Endothelial cell of umbilical vein (primary cell): ENCODE results near the gene ABHD5. TPM values are rescaled to one million over a fixed set of nuclear protein-coding genes. Genes with fewer than 3 reads are reported as not detected.

ENCODE experiments used
- BruUV-seq: library from RNA; stranded (reverse); fragments of 400-500 nt; replicated peaks from 2 replicates; lab custom pipeline; 2021; lab: Mats Ljungman, UMichigan
- CTCF ChIA-PET: fragments of 300-600, 350-600 bp; sonication (Branson Sonifier 250); formaldehyde crosslinking; loops from one replicate; lab custom pipeline; 2021; ENCODE audit warnings: antibody characterized with exemption, inconsistent platforms; lab: Charles Lee
- POLR2A ChIA-PET: fragments of 300-600, 350-600 bp; sonication (Branson Sonifier 250); formaldehyde crosslinking; loops from one replicate; lab custom pipeline; 2021; ENCODE audit warnings: antibody characterized with exemption, inconsistent platforms; lab: Charles Lee
- DNase-seq: peaks from one replicate; pipeline ENCODE4 v3.0.0-alpha.2; 2011; ENCODE audit warnings: low read depth, low spot score
- FAIRE-seq: peaks from 2 replicates; lab custom pipeline; 2011; peaks lifted over from hg19 to GRCh38; lab: Jason Lieb, UNC
- H2AFZ ChIP-seq: 2 replicates; pipeline ENCODE4 v1.6.0; 2012; ENCODE audit warnings: low read depth, low read length, control low read depth, inconsistent platforms
- H3K27ac ChIP-seq: 2 replicates; pipeline ENCODE4 v1.5.1; 2011; ENCODE audit warnings: low read depth, mild to moderate bottlenecking, control low read depth, low read length, moderate library complexity; ENCODE audit not compliant: insufficient read depth
- H3K27me3 ChIP-seq, 2 experiments: 2 replicates each; pipeline versions ENCODE4 v1.6.0 to v1.6.1; 2011; ENCODE audit warnings: low read length in 2 of 2, mixed read lengths in 1 of 2; ENCODE audit not compliant: control insufficient read depth in 2 of 2, insufficient read depth in 2 of 2
- H3K36me3 ChIP-seq, 2 experiments: 2 replicates in 1 of 2; 3 replicates in 1 of 2; pipeline ENCODE4 v1.5.1; 2011; ENCODE audit warnings: low read length in 2 of 2, mild to moderate bottlenecking in 1 of 2, moderate library complexity in 1 of 2; ENCODE audit not compliant: control insufficient read depth in 2 of 2, insufficient read depth in 2 of 2; ENCODE audit errors: extremely low read depth in 1 of 2
- H3K4me1 ChIP-seq: 3 replicates; pipeline ENCODE4 v1.5.1; 2011; ENCODE audit warnings: mild to moderate bottlenecking, low read length; ENCODE audit not compliant: control insufficient read depth, insufficient read depth; ENCODE audit errors: extremely low read depth
- H3K4me2 ChIP-seq: 2 replicates; pipeline ENCODE4 v1.6.1; 2011; ENCODE audit warnings: low read length, control low read depth, mixed read lengths; ENCODE audit not compliant: insufficient read depth
- H3K4me3 ChIP-seq, 3 experiments: fragments of 200-600 bp in 1 of 3; sonication (generic), shearing (Covaris generic) in 1 of 3; replicated peaks in 1 of 3; 2 replicates each; pipeline ENCODE4 v1.5.1; 2011 to 2016; ENCODE audit warnings: control low read depth in 3 of 3, low read length in 3 of 3, mild to moderate bottlenecking in 2 of 3, inconsistent platforms in 1 of 3, low read depth in 1 of 3, moderate library complexity in 1 of 3; ENCODE audit not compliant: insufficient read depth in 1 of 3
- H3K79me2 ChIP-seq: 2 replicates; pipeline ENCODE4 v1.6.0; 2012; ENCODE audit warnings: low read length, inconsistent platforms; ENCODE audit not compliant: control insufficient read depth, insufficient read depth
- H3K9ac ChIP-seq: replicated peaks from 2 replicates; pipeline ENCODE3; 2011; ENCODE audit warnings: low read length, control low read depth; ENCODE audit not compliant: insufficient read depth; ENCODE audit errors: extremely low read depth
- H3K9me1 ChIP-seq: replicated peaks from 3 replicates; pipeline ENCODE4 v1.6.0; 2011; ENCODE audit warnings: mild to moderate bottlenecking, low read length; ENCODE audit not compliant: control insufficient read depth, insufficient read depth; ENCODE audit errors: extremely low read depth
- H3K9me3 ChIP-seq: replicated peaks from 2 replicates; pipeline ENCODE4 v1.5.1; 2012; ENCODE audit warnings: low read length, inconsistent platforms; ENCODE audit not compliant: control insufficient read depth, insufficient read depth
- H4K20me1 ChIP-seq: replicated peaks from 2 replicates; pipeline ENCODE3; 2011; ENCODE audit warnings: mild to moderate bottlenecking, low read length; ENCODE audit not compliant: control insufficient read depth, insufficient read depth; ENCODE audit errors: extremely low read depth
- CTCF ChIP-seq, 2 donors: IDR thresholded peaks; 1 replicate in 1 of 2; 2 replicates in 1 of 2; pipeline ENCODE4 v1.5.1; 2011; ENCODE audit warnings: low read length in 2 of 2, mild to moderate bottlenecking in 2 of 2, moderate library complexity in 2 of 2, control low read depth in 1 of 2, inconsistent platforms in 1 of 2, low read depth in 1 of 2; ENCODE audit not compliant: insufficient read depth in 1 of 2; ENCODE audit errors: extremely low read depth in 1 of 2
- EZH2 ChIP-seq: IDR thresholded peaks from 2 replicates; pipeline ENCODE4 v1.6.1; 2012; ENCODE audit warnings: borderline replicate concordance, low read depth, mild to moderate bottlenecking, moderate library complexity, low read length, inconsistent platforms; ENCODE audit not compliant: severe bottlenecking
- FOS ChIP-seq: IDR thresholded peaks from 2 replicates; pipeline ENCODE4 v1.6.1; 2011; ENCODE audit warnings: mild to moderate bottlenecking, low read length, moderate library complexity, borderline replicate concordance; ENCODE audit not compliant: insufficient read depth
- GATA2 ChIP-seq: IDR thresholded peaks from 2 replicates; pipeline ENCODE4 v1.7.0; 2011; ENCODE audit warnings: low read depth, mild to moderate bottlenecking, moderate library complexity, mixed read lengths, low read length; ENCODE audit not compliant: insufficient read length, insufficient read depth
- JUN ChIP-seq: IDR thresholded peaks from 2 replicates; pipeline ENCODE4 v1.6.1; 2011; ENCODE audit warnings: borderline replicate concordance, low read depth; ENCODE audit not compliant: insufficient read length, insufficient read depth
- MAX ChIP-seq: IDR thresholded peaks from 2 replicates; pipeline ENCODE4 v1.6.1; 2011; ENCODE audit not compliant: insufficient read depth, insufficient read length
- MYC ChIP-seq: IDR thresholded peaks from one replicate; pipeline ENCODE4 v1.6.1; 2011; ENCODE audit warnings: mild to moderate bottlenecking, low read depth, low read length
- POLR2A ChIP-seq: IDR thresholded peaks from 2 replicates; pipeline ENCODE4 v1.6.1; 2012; ENCODE audit warnings: low read depth, mild to moderate bottlenecking, control low read depth, low read length
- POLR2AphosphoS5 ChIP-seq: IDR thresholded peaks from 2 replicates; pipeline ENCODE4 v1.6.1; 2012; ENCODE audit warnings: low read depth, mild to moderate bottlenecking, control low read depth, low read length, moderate library complexity; ENCODE audit not compliant: insufficient read depth
- dilution Hi-C: fragments of 300-500 bp; cut with MboI; formaldehyde crosslinking; loops from one replicate; pipeline ENCODE4 v1.15.0; 2019; ENCODE audit warnings: low sequenced_read_pairs; ENCODE audit not compliant: extremely low pct_ligation_motif_present
- intact Hi-C: fragments of 100-400 bp; cut with micrococcal nuclease; formaldehyde crosslinking; loops from one replicate; pipeline ENCODE4 v1.10.0; 2022
- polyA plus RNA-seq, 4 experiments: library from polyadenylated mRNA; depleted of rRNA in 3 of 4; stranded (reverse) in 3 of 4; unstranded in 1 of 4; fragments of >200 nt; gene quantifications; 2 replicates each; pipeline versions ENCODE4 v1.2.1 to v1.2.3, GENCODE V29; 2011 to 2012; ENCODE audit warnings: missing spikeins in 1 of 4
- total RNA-seq: library from RNA; stranded (reverse); gene quantifications from 2 replicates; pipeline ENCODE4 v1.2.3, GENCODE V29; 2021

Gene ABHD5
- total and polyA plus RNA-seq, 2 donors (not counting 3 experiments of a cell fraction or from before 2014, with no cell fraction given), result 10.0 to 21.2 TPM

- Histone ChIP-seq H3K79me2 (peaks cover 38% of the 10 kb centered on the region), H3K4me1 (peaks cover 12% of the 10 kb centered on the region), H3K27me3 (no peaks in the 10 kb centered on the region), H3K9ac (no peak overlapping the region), H3K9me3 (no peaks in the 10 kb centered on the region), H2AFZ (no peak overlapping the region), H3K4me2 (no peak overlapping the region), H4K20me1 (peaks cover 6% of the 10 kb centered on the region), H3K9me1 (no peaks in the 10 kb centered on the region), H3K36me3 (no peaks in the 10 kb centered on the region), H3K4me3 (no peak overlapping the region), H3K27ac (no peak overlapping the region)
- no TSS peak for BruUV-seq
- DNase-seq (no peak), FAIRE-seq (no peak)
- TF ChIP-seq MYC, result no peak
- TF ChIP-seq POLR2AphosphoS5, result no peak
- TF ChIP-seq JUN, result no peak
- no peak for TF ChIP-seq EZH2
- no peak for TF ChIP-seq POLR2A
- no peak for TF ChIP-seq CTCF (IDR thresholded peaks at IDR 0.05; ENCODE audit: extremely low read depth in 1 of 2, insufficient read depth in 1 of 2, low read depth in 1 of 2, low read length in 2 of 2)
- no peak for TF ChIP-seq GATA2
- TF ChIP-seq MAX, result no peak
- TF ChIP-seq FOS, result no peak
- intact Hi-C loops (loop anchor here (5.0 kb wide), 3 partner anchors 301 to 544 kb away; no protein-coding TSS in a partner anchor), dilution Hi-C loops (no loop called here)
- POLR2A ChIA-PET, result no interaction called here
- CTCF ChIA-PET, result interaction anchor here (0.9 to 1.7 kb wide), 3 partner anchors 12 to 149 kb away, joined by 3 to 6 read pairs (median 3); no protein-coding TSS in a partner anchor
Measured at GRCh38 chr3:43692971-43693370, 2.2 kb downstream of the ABHD5 start.
